BLaER1 (cell line): ENCODE data around the gene RBM5.

Source experiments
- H3K27ac ChIP-seq: shearing (Covaris generic); formaldehyde crosslinking; 2 replicates; pipeline ENCODE4 v1.8.1; 2022
- H3K27me3 ChIP-seq: shearing (Covaris generic); formaldehyde crosslinking; 2 replicates; pipeline ENCODE4 v1.8.1; 2022
- H3K36me3 ChIP-seq: shearing (Covaris generic); formaldehyde crosslinking; 2 replicates; pipeline ENCODE4 v1.8.1; 2022
- H3K4me1 ChIP-seq: shearing (Covaris generic); formaldehyde crosslinking; 2 replicates; pipeline ENCODE4 v1.8.1; 2022
- H3K4me2 ChIP-seq: shearing (Covaris generic); formaldehyde crosslinking; 2 replicates; pipeline ENCODE4 v1.8.1; 2022
- H3K4me3 ChIP-seq: shearing (Covaris generic); formaldehyde crosslinking; 2 replicates; pipeline ENCODE4 v1.8.1; 2022
- H3K9ac ChIP-seq: shearing (Covaris generic); formaldehyde crosslinking; 2 replicates; pipeline ENCODE4 v1.8.1; 2022
- H3K9me3 ChIP-seq: shearing (Covaris generic); formaldehyde crosslinking; 2 replicates; pipeline ENCODE4 v1.8.1; 2022
- H4K20me1 ChIP-seq: shearing (Covaris generic); formaldehyde crosslinking; 2 replicates; pipeline ENCODE4 v1.8.1; 2022
- Cebpa-rat ChIP-seq: shearing (Covaris generic); IDR thresholded peaks from 2 replicates; pipeline ENCODE4 v1.8.1; 2022

Gene RBM5

DNA sequence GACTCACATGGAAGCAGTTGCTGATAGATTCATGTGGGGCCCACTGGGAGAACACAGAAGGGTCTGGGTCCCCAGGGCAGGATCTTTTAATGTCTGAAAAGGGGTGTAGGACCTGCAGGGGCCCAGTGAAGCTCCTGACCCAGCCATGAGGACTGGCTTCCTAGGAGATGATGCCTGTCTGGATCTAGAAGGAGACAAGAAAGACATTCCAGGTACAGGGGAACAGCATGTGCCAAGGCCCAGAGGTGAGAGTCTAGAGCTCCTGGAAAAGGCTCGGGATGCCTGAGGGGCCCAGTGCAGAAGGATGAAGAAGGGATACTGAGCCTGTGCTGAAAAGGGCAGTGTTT is 61.7 kb downstream of the RBM5 start:
- Histone ChIP-seq H4K20me1 (no peaks in the 10 kb centered on the region), H3K27me3 (peaks cover 11% of the 10 kb centered on the region), H3K9ac (no peak overlapping the region), H3K4me3 (no peak overlapping the region), H3K9me3 (no peaks in the 10 kb centered on the region), H3K27ac (no peak overlapping the region), H3K36me3 (no peaks in the 10 kb centered on the region), H3K4me1 (peaks cover 7% of the 10 kb centered on the region), H3K4me2 (no peak overlapping the region)
- TF ChIP-seq Cebpa-rat, result no peak

DNA sequence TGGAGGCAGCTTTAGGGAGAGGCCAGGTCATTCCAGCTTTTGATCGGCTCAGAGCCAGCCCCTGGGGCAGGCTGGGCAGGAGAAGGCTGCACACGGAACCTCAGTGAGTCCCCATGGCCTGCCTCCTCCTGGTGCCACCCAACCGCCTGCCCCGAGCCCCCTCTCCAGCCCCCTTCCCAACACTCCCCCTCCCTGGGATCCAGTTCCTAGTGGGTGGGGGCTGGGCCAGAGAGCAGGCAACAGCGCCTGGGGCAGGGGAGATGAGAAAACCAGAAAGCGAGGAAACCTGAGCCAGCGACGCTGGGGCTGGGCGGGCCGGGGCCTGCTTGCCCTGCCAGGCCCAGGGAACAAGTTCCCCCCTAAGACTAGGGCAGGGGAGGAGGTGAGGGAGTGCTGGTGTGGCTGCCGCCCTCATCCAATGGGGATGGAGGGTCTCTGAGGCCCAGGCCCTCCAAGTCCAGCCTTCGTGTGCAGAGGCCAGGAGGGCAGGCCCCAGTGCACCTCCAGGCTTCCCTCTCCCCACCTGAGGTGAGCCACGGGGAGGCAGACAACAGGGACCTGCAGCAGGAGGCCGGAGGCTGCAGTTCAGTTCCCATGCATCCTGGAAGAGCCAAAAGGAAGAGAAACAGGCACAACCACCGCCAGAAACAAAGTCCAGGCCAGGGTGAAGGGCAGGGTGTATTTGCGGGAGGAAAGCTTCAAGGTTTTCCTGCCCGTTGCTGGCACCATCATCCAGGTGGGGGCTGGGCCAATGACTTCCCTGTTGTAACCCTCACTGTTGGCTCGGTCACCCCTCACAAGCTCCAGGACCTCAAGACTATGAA is 62.4 kb downstream of the RBM5 start:
- H3K4me1 ChIP-seq, result peaks cover 11% of the 10 kb centered on the region
- H3K9ac ChIP-seq, result no peak overlapping the region
- H3K9me3 ChIP-seq, result no peaks in the 10 kb centered on the region
- no peak overlapping the region for H3K4me3 ChIP-seq
- no peak overlapping the region for H3K4me2 ChIP-seq
- no peaks in the 10 kb centered on the region for H3K36me3 ChIP-seq
- peaks cover 11% of the 10 kb centered on the region for H3K27me3 ChIP-seq
- H4K20me1 ChIP-seq, result peaks cover 7% of the 10 kb centered on the region; the same call in 1 of the 2 replicates
- no peak overlapping the region for H3K27ac ChIP-seq
- TF ChIP-seq Cebpa-rat, result no peak

GRCh38 chr3:50151728-50152127 is 63.0 kb downstream of the RBM5 start:
- no peaks in the 10 kb centered on the region for H3K36me3 ChIP-seq
- TF ChIP-seq Cebpa-rat, result no peak
- peaks cover 17% of the 10 kb centered on the region for H3K4me1 ChIP-seq
- H3K4me3 ChIP-seq, result no peak overlapping the region
- H3K9me3 ChIP-seq, result no peaks in the 10 kb centered on the region
- peaks cover 13% of the 10 kb centered on the region; the same call in 1 of the 2 replicates for H4K20me1 ChIP-seq
- no peak overlapping the region for H3K4me2 ChIP-seq
- no peak overlapping the region for H3K27ac ChIP-seq
- no peak overlapping the region for H3K9ac ChIP-seq
- H3K27me3 ChIP-seq, result peaks cover 11% of the 10 kb centered on the region

DNA sequence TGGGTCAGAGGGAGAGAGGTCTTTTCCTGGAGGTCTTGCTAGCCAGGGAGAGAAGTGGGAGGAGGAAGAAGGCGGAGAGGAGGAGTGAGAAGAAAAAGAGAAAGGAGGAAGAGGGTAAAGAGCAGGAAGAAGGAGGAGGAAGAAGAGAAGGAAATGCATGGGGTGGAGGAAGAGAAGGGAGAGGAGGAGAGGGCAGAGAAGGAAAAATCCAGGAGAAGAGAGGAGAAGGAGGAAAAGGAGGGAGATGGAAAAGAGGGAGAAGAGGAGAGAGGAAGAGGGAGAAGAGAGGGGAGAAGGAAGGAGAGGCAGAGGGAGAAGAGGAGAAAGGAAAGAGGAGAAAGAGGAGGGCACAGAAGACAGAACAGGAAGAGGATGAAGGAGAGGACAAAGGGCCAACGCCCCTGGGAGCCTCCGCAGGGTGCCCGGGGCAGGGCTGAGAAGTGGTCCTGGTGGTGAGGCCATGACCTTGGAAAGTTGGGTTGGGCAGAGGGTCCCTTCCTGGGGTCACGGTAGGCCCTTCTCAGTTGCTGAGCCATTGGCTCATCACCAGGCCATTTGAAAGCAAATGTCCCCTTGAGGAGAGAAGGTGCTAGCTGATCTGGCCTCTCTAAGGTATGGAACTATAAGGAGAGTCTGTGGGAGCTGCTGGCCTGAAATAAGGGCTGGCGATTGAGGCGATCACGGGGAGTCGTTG is 65.2 kb downstream of the RBM5 start:
- Histone ChIP-seq H3K4me3 (peak overlapping the region; percentile 79), H3K9ac (no peak overlapping the region), H3K36me3 (peaks cover 2% of the 10 kb centered on the region; the same call in 1 of the 2 replicates), H3K27ac (no peak overlapping the region), H3K4me2 (peak overlapping the region; percentile 95), H3K27me3 (peaks cover 11% of the 10 kb centered on the region), H3K4me1 (peaks cover 39% of the 10 kb centered on the region), H4K20me1 (peaks cover 28% of the 10 kb centered on the region), H3K9me3 (no peaks in the 10 kb centered on the region)
- TF ChIP-seq Cebpa-rat, result no peak

DNA sequence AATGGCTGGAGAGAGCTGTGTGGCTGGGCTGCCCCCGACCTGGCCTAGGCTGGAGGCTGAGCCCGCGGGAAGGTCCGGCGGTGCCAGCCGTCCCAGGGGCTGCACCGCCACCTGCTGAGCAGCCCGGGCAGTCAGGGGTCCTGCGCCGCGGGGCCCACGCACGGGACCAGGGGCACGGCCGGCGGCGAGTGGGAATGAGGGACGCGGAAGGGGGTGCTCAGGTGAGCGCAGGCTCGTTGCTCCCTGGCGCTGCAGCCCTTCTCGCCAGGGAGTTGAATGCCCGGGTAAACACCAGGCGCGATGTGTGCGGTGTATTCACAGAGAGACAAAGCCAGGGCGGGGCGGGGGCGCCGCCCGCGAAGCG is 65.7 kb downstream of the RBM5 start:
- no peak for TF ChIP-seq Cebpa-rat
- Histone ChIP-seq H3K4me3 (peak overlapping the region; percentile 79), H4K20me1 (peaks cover 33% of the 10 kb centered on the region), H3K9ac (no peak overlapping the region), H3K27me3 (peaks cover 11% of the 10 kb centered on the region), H3K27ac (no peak overlapping the region), H3K9me3 (no peaks in the 10 kb centered on the region), H3K4me2 (peak overlapping the region; percentile 95), H3K36me3 (peaks cover 7% of the 10 kb centered on the region; the same call in 1 of the 2 replicates), H3K4me1 (peaks cover 45% of the 10 kb centered on the region)

- Histone ChIP-seq H3K27me3 (peaks cover 11% of the 10 kb centered on the region), H4K20me1 (peaks cover 38% of the 10 kb centered on the region), H3K4me3 (peak within 1 kb of the TSS; percentile 79), H3K4me1 (peaks cover 50% of the 10 kb centered on the region), H3K27ac (peak within 1 kb of the TSS; percentile 86), H3K9me3 (no peaks in the 10 kb centered on the region), H3K4me2 (peak within 1 kb of the TSS; percentile 98), H3K9ac (peak within 1 kb of the TSS; percentile 85), H3K36me3 (peaks cover 12% of the 10 kb centered on the region)
- TF ChIP-seq Cebpa-rat, result no peak
These were observed 66.2 kb downstream of the RBM5 start, which contains the start of gene SEMA3F for GRCh38 chr3:50154840-50155490. TSS of gene SEMA3F (plus strand) at chr3:50155324. CDS start at chr3:50159623, 4,299 bp downstream.

- H3K9me3 ChIP-seq, result no peaks in the 10 kb centered on the region
- peak overlapping the region; percentile 79 for H3K4me3 ChIP-seq
- no peak for TF ChIP-seq Cebpa-rat
- peaks cover 17% of the 10 kb centered on the region for H3K36me3 ChIP-seq
- H3K27me3 ChIP-seq, result peaks cover 11% of the 10 kb centered on the region
- H3K4me2 ChIP-seq, result peak overlapping the region; percentile 98
- peak overlapping the region; percentile 86 for H3K27ac ChIP-seq
- H3K4me1 ChIP-seq, result peaks cover 55% of the 10 kb centered on the region
- peak overlapping the region; percentile 85 for H3K9ac ChIP-seq
- peaks cover 40% of the 10 kb centered on the region for H4K20me1 ChIP-seq
These were observed 66.8 kb downstream of the RBM5 start for GRCh38 chr3:50155491-50155878.

DNA sequence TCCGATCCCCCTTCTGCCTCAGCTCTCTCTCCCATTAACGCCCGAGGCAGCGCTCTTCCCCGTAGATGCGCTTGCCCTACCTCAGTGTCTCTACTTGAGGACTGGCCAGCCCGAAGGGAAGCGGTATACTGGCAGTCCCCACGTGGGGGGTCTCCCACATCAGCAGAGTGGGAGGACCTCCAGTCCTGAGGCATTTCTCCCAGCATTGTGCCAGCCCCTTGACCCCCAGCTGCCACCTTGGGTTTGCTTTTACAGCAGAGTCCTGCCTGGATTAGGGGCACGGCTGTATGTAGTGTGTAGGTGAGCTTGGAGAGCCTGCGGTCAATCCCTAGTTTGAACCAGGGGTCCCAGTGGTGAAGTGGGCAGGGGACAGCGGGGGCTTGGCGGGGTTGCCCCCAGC is 67.2 kb downstream of the RBM5 start:
- Histone ChIP-seq H3K9ac (peak overlapping the region; percentile 85), H3K4me1 (peaks cover 59% of the 10 kb centered on the region), H3K9me3 (no peaks in the 10 kb centered on the region), H3K36me3 (peaks cover 21% of the 10 kb centered on the region), H3K4me2 (peak overlapping the region; percentile 98), H3K4me3 (peak overlapping the region; percentile 79), H3K27me3 (peaks cover 11% of the 10 kb centered on the region), H4K20me1 (peaks cover 40% of the 10 kb centered on the region), H3K27ac (peak overlapping the region; percentile 86)
- no peak for TF ChIP-seq Cebpa-rat

DNA sequence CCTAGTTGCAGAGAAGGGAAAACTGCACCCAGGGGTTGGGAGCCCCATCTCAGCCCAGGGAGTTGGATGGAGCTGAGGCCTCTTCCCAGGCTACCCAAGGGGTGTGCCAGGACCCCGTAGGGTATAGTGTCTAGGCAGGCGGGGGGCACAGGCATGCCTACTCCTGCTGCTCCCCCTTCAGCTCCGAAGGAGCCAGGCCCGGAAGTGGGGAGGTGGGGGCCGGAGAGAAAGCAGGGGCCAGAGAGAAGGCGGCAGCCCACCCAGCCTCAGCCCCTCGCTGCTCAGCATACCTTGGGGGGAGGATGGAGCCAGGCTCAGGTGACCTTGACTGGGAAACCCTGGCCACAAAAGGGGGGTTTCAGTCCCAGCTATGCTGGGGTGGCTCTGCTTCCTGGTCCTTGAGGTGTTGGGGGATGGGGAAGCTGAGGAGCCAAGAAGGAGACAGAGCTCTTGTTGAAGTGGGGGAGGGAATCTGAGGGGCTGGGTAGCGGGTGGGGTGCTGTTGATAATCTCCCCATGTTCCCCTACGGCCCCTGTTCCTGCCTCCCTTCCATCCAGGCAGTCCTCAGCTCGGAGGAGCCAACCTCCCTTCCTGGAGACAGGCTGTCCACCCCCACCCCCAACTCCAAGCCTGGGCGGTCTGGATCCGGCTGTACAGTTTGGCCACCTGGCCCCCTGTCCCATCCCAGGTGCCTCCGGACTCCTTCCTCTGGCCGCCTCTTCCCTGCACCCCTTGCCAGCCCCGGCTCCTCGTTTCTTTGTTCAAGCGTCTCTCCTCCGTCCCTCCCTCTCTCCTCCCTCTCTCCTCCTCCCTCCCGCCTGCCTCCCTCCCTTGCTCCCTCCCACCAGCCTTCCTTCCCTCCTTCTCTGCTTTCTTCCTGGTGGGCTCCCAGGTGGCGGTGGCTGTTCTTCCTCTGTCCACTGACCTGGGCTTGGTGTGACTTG is 68.1 kb downstream of the RBM5 start:
- H3K36me3 ChIP-seq, result peaks cover 30% of the 10 kb centered on the region
- H4K20me1 ChIP-seq, result peaks cover 40% of the 10 kb centered on the region
- H3K4me2 ChIP-seq, result peak overlapping the region; percentile 98
- no peak for TF ChIP-seq Cebpa-rat
- H3K4me1 ChIP-seq, result peaks cover 68% of the 10 kb centered on the region
- peak overlapping the region; percentile 85 for H3K27ac ChIP-seq
- peak overlapping the region; percentile 79 for H3K4me3 ChIP-seq
- H3K27me3 ChIP-seq, result peaks cover 11% of the 10 kb centered on the region
- peak overlapping the region; percentile 85 for H3K9ac ChIP-seq
- H3K9me3 ChIP-seq, result no peaks in the 10 kb centered on the region
